ENCODE results near the gene GPR119.
"Not testable (repeated sequence)": the region's sequence is repeated elsewhere in the genome, so short reads cannot be mapped to it uniquely, and the experiment has no call there.

GRCh38 chrX:130429236-130429635 lies 43.8 kb upstream of the GPR119 start:
- TF ChIP-seq ZNF274 (IDR thresholded peaks at IDR 0.05; ENCODE audit: low read depth, low read length); YY1 (IDR thresholded peaks at IDR 0.05; ENCODE audit: insufficient read depth, insufficient read length); SUZ12 (IDR thresholded peaks at IDR 0.05; ENCODE audit: extremely low read depth, insufficient read depth, insufficient read length): not testable (repeated sequence)
